IPS-NIHi7 (cell line): ENCODE measurements around the gene STX10.

Source experiments
- DNase-seq: peaks from one replicate; pipeline ENCODE4 v3.0.0; 2012; ENCODE audit warnings: mixed read lengths; ENCODE audit errors: extremely low spot score

The STX10 gene

GRCh38 chr19:13100031-13100588 is 50.1 kb downstream of the STX10 start:
- DNase-seq = no peak

- no peak for DNase-seq
These were observed 50.8 kb downstream of the STX10 start for GRCh38 chr19:13099073-13099999.

- DNase-seq = no peak
These were observed 51.7 kb downstream of the STX10 start for GRCh38 chr19:13098277-13099072.

GRCh38 chr19:13097463-13098258 is 52.5 kb downstream of the STX10 start:
- DNase-seq = no peak

- DNase-seq = no peak
These were observed 53.1 kb downstream of the STX10 start for GRCh38 chr19:13097033-13097462.

- peak; percentile 79 for DNase-seq
These were observed 53.9 kb downstream of the STX10 start for GRCh38 chr19:13095934-13096927.

GRCh38 chr19:13095393-13095784 is 54.8 kb downstream of the STX10 start:
- peak; percentile 61 for DNase-seq

GRCh38 chr19:13094771-13095392 is 55.3 kb downstream of the STX10 start:
- DNase-seq = peak; percentile 68

GRCh38 chr19:13094106-13094504 is 56.1 kb downstream of the STX10 start:
- DNase-seq = no peak
